Activated T-cell treated with anti-CD3 and anti-CD28 coated beads, Interleukin-2, amount 50 U/mL, for 24 hours (primary cell): Measurements from ENCODE around the gene TEX2.
"Not testable (repeated sequence)": the region's sequence is repeated elsewhere in the genome, so short reads cannot be mapped to it uniquely, and the experiment has no call there.

Experiments used
- DNase-seq: peaks from one replicate; pipeline ENCODE4 v3.0.0-alpha.2; 2020
- H3K27ac Mint-ChIP-seq: 2 replicates; pipeline ENCODE4 v1.8.0; 2020; ENCODE audit warnings: mild to moderate bottlenecking, mixed read lengths
- H3K27me3 Mint-ChIP-seq: 2 replicates; pipeline ENCODE4 v1.8.0; 2020; ENCODE audit warnings: mixed read lengths
- H3K36me3 Mint-ChIP-seq: 2 replicates; pipeline ENCODE4 v1.8.0; 2020; ENCODE audit warnings: low read depth, mixed read lengths
- H3K4me1 Mint-ChIP-seq: 2 replicates; pipeline ENCODE4 v1.8.0; 2020; ENCODE audit warnings: low read depth, mixed read lengths
- H3K4me3 Mint-ChIP-seq: 2 replicates; pipeline ENCODE4 v1.8.0; 2020; ENCODE audit warnings: mild to moderate bottlenecking, moderate library complexity, mixed read lengths
- H3K9me3 Mint-ChIP-seq: 2 replicates; pipeline ENCODE4 v1.8.0; 2020; ENCODE audit warnings: mixed read lengths

TEX2 gene

GRCh38 chr17:64256913-64257807 lies 5.9 kb downstream of the TEX2 start:
- Mint-ChIP-seq H3K4me1 (peaks cover 36% of the 10 kb centered on the region), H3K9me3 (no peaks in the 10 kb centered on the region), H3K27me3 (no peaks in the 10 kb centered on the region), H3K4me3 (no peak overlapping the region), H3K27ac (no peak overlapping the region), H3K36me3 (peaks cover 2% of the 10 kb centered on the region)
- DNase-seq: no peak

GRCh38 chr17:64255764-64256163 lies 7.3 kb downstream of the TEX2 start:
- H3K27me3 Mint-ChIP-seq: no peaks in the 10 kb centered on the region
- no peaks in the 10 kb centered on the region for H3K9me3 Mint-ChIP-seq
- DNase-seq: no peak
- H3K4me3 Mint-ChIP-seq: no peak overlapping the region
- H3K36me3 Mint-ChIP-seq: peaks cover 2% of the 10 kb centered on the region
- peaks cover 23% of the 10 kb centered on the region for H3K4me1 Mint-ChIP-seq
- no peak overlapping the region for H3K27ac Mint-ChIP-seq

- no peaks in the 10 kb centered on the region for H3K27me3 Mint-ChIP-seq
- H3K4me3 Mint-ChIP-seq: no peak overlapping the region
- H3K36me3 Mint-ChIP-seq: peaks cover 2% of the 10 kb centered on the region
- DNase-seq: no peak
- H3K4me1 Mint-ChIP-seq: peaks cover 13% of the 10 kb centered on the region
- H3K9me3 Mint-ChIP-seq: no peaks in the 10 kb centered on the region
- H3K27ac Mint-ChIP-seq: no peak overlapping the region
These were observed 8.3 kb downstream of the TEX2 start for GRCh38 chr17:64254755-64255154.

DNA sequence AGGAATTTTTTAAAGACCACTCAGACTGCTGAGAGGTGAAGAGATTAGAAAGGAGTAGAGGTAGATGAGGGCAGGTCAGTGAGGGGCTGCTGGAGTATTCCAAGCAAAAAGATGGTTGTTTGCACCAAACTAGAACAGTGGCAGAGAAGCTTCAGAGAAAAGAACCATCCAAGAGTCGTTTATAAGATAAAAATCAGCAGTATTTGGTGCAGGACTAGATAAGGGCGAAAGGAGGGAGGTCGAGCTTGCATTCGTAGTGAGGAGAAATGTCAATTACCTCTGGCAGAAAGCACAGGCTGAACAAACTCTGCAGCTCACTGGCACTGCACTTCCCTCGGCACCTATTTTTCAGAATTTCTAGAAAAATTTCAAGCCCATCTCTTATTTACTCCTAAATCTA lies 9.6 kb downstream of the TEX2 start:
- Mint-ChIP-seq H3K36me3 (peaks cover 2% of the 10 kb centered on the region), H3K27ac (no peak overlapping the region), H3K27me3 (no peaks in the 10 kb centered on the region), H3K4me1 (peaks cover 12% of the 10 kb centered on the region), H3K4me3 (no peak overlapping the region), H3K9me3 (no peaks in the 10 kb centered on the region)
- no peak for DNase-seq

GRCh38 chr17:64252831-64253230 lies 10.2 kb downstream of the TEX2 start:
- Mint-ChIP-seq H3K9me3 (no peaks in the 10 kb centered on the region), H3K36me3 (peaks cover 2% of the 10 kb centered on the region), H3K4me1 (peaks cover 12% of the 10 kb centered on the region), H3K27me3 (no peaks in the 10 kb centered on the region), H3K4me3 (no peak overlapping the region), H3K27ac (no peak overlapping the region)
- DNase-seq: no peak

GRCh38 chr17:64250233-64250835 lies 12.7 kb downstream of the TEX2 start:
- Mint-ChIP-seq H3K36me3 (no peaks in the 10 kb centered on the region), H3K27me3 (no peaks in the 10 kb centered on the region), H3K4me3 (no peak overlapping the region), H3K4me1 (peaks cover 5% of the 10 kb centered on the region), H3K9me3 (no peaks in the 10 kb centered on the region), H3K27ac (no peak overlapping the region)
- no peak for DNase-seq

DNA sequence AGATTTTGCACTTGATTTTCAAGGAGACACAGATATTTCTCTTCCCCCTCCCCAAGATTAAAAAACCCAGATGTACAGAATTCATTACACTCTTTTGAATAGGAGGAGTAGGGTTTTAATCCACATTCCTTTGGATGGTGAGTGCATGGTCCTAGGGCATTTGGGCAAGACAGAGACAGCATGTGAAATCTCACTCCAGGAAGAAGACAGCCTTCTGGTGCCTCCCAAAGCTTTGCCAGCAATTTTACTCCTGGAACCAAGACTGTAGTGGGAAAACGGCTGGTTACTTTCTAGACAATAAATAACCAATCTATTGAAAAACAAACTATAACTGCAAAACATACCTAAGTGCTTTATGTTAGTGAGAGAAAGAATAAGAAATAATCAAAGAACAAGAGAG lies 15.2 kb downstream of the TEX2 start:
- H3K27me3 Mint-ChIP-seq: no peaks in the 10 kb centered on the region
- H3K4me1 Mint-ChIP-seq: peaks cover 11% of the 10 kb centered on the region
- H3K4me3 Mint-ChIP-seq: no peak overlapping the region
- no peaks in the 10 kb centered on the region for H3K36me3 Mint-ChIP-seq
- H3K27ac Mint-ChIP-seq: no peak overlapping the region
- no peaks in the 10 kb centered on the region for H3K9me3 Mint-ChIP-seq
- DNase-seq: no peak

- peaks cover 18% of the 10 kb centered on the region for H3K4me1 Mint-ChIP-seq
- H3K27ac Mint-ChIP-seq: no peak overlapping the region
- no peak for DNase-seq
- H3K27me3 Mint-ChIP-seq: no peaks in the 10 kb centered on the region
- no peaks in the 10 kb centered on the region for H3K36me3 Mint-ChIP-seq
- H3K4me3 Mint-ChIP-seq: no peak overlapping the region
- no peaks in the 10 kb centered on the region for H3K9me3 Mint-ChIP-seq
These were observed 17.6 kb downstream of the TEX2 start for GRCh38 chr17:64245218-64246145.

- H3K27ac Mint-ChIP-seq: no peak overlapping the region
- H3K9me3 Mint-ChIP-seq: no peaks in the 10 kb centered on the region
- no peak overlapping the region for H3K4me3 Mint-ChIP-seq
- H3K27me3 Mint-ChIP-seq: no peaks in the 10 kb centered on the region
- no peak for DNase-seq
- H3K36me3 Mint-ChIP-seq: no peaks in the 10 kb centered on the region
- H3K4me1 Mint-ChIP-seq: peaks cover 27% of the 10 kb centered on the region
These were observed 18.9 kb downstream of the TEX2 start for GRCh38 chr17:64244165-64244564.

- H3K4me3 Mint-ChIP-seq: no peak overlapping the region
- H3K4me1 Mint-ChIP-seq: peaks cover 31% of the 10 kb centered on the region
- H3K27ac Mint-ChIP-seq: no peak overlapping the region
- no peaks in the 10 kb centered on the region for H3K36me3 Mint-ChIP-seq
- no peaks in the 10 kb centered on the region for H3K9me3 Mint-ChIP-seq
- no peaks in the 10 kb centered on the region for H3K27me3 Mint-ChIP-seq
- no peak for DNase-seq
These were observed 19.7 kb downstream of the TEX2 start for GRCh38 chr17:64243340-64243739.

- Mint-ChIP-seq H3K27me3 (no peaks in the 10 kb centered on the region), H3K4me1 (peaks cover 35% of the 10 kb centered on the region), H3K4me3 (no peak overlapping the region), H3K27ac (no peak overlapping the region), H3K36me3 (no peaks in the 10 kb centered on the region), H3K9me3 (no peaks in the 10 kb centered on the region)
- DNase-seq: no peak
These were observed 20.4 kb downstream of the TEX2 start for GRCh38 chr17:64242633-64243032.

DNA sequence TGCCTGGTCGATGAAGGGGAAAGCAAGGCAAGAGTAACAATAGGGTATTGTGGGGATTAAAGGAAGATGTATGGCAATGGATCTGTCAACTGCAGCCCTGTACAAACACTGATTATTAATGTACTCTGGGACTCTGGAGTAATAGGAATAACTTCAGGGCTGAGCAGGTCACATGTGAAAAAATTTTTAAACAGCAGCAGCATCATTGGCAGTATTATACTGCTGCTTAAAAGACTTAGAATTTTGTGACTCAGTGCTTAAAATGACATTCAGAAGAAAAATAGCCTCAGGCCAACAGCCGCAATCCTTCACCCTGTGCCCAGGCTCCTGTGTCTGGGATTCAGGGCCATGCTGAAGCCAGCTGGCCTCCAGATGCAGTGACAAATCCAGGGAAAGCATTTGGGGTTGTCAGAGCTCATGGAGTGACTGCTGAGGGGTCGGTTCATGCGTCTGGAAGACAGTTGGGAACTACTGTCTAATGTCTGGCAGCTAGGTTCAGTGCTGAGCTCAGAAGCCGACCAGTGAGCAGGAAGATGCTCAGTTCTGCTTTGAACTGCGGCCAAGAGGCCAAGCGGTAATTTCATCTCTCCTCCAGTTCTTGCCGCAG lies 22.2 kb downstream of the TEX2 start:
- H3K4me1 Mint-ChIP-seq: peaks cover 46% of the 10 kb centered on the region
- peaks cover 8% of the 10 kb centered on the region for H3K36me3 Mint-ChIP-seq
- no peak overlapping the region for H3K4me3 Mint-ChIP-seq
- no peak overlapping the region for H3K27ac Mint-ChIP-seq
- no peaks in the 10 kb centered on the region for H3K9me3 Mint-ChIP-seq
- no peak for DNase-seq
- H3K27me3 Mint-ChIP-seq: no peaks in the 10 kb centered on the region

- no peak for DNase-seq
- Mint-ChIP-seq H3K27me3 (no peaks in the 10 kb centered on the region), H3K9me3 (no peaks in the 10 kb centered on the region), H3K27ac (no peak overlapping the region), H3K36me3 (peaks cover 10% of the 10 kb centered on the region), H3K4me3 (no peak overlapping the region), H3K4me1 (peaks cover 47% of the 10 kb centered on the region)
These were observed 22.8 kb downstream of the TEX2 start for GRCh38 chr17:64240261-64240740.

GRCh38 chr17:64238449-64238848 lies 24.6 kb downstream of the TEX2 start:
- H3K27ac Mint-ChIP-seq: peak overlapping the region; percentile 35
- H3K27me3 Mint-ChIP-seq, H3K9me3 Mint-ChIP-seq, H3K4me3 Mint-ChIP-seq: not testable (repeated sequence)
- H3K4me1 Mint-ChIP-seq: peaks cover 40% of the 10 kb centered on the region
- peak; percentile 49 for DNase-seq
- peaks cover 15% of the 10 kb centered on the region for H3K36me3 Mint-ChIP-seq
